ENCODE results near the gene INHA. TPM values are rescaled to one million over a fixed set of nuclear protein-coding genes. Genes with fewer than 3 reads are reported as not detected.

Gene INHA
- total and polyA plus RNA-seq, 4 donors, result 0.03 to 0.15 (median 0.11) TPM

DNA sequence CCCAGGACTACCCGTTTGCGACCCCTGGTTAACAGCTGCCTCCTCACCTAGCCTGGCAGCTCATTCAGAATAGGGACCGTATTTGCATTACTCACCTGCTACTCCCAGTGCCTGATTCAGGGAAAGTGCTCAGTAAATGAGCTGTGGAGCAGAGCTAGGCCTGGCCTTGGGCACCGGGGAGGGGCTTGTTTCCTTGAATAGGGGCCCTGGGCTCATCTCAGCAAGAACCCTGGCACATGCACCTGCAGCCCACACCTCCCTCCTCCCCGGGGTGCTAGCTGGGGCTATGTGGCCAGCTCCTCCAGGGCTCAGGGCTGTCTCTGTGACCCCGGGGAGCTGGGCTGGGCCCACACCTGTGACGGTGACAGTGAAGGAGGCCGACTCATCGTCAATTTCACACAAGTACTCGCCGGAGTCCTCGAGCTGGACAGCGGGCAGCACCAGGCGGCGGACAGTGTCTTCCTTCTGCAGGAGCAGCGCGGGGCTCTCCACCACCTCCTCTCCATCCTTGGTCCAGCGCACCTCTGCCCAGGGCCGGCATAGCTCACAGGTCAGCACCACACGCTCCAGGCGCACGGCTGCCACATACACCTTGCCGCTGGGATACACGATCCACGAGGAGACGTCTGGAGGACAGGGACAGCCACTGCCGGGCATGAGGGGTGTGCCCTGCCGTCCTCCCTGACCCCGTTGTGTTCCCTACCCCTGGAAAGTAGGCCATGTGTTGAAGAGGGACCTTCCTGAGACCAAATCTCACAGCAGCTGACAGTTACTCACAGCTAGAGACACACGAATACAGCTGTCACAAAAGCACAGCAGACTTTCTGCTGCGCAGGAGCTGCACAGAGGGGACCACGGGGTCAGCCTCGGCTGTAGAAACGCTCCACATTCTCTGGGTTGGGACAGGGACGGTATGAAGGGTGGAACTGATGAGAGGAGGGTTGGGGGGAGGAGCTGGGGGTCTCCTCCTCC lies 9.8 kb upstream of the INHA start:
- H3K9me3 ChIP-seq (ENCODE audit: control insufficient read depth in 4 of 4, low read length in 3 of 4), result no peaks in the 10 kb centered on the region
- peaks cover 0 to 6% (median 2%) of the 10 kb centered on the region in 4 donors for H3K36me3 ChIP-seq (ENCODE audit: control insufficient read depth in 4 of 4, insufficient read depth in 3 of 4, low read depth in 1 of 4, low read length in 3 of 4)
- H3K4me1 ChIP-seq (ENCODE audit: control insufficient read depth in 4 of 4, insufficient read depth in 4 of 4, low read length in 3 of 4), result no peaks in the 10 kb centered on the region
- H3K9ac ChIP-seq (ENCODE audit: low read depth in 1 of 2, low read length in 2 of 2), result no peak overlapping the region
- H3K27me3 ChIP-seq (ENCODE audit: control insufficient read depth in 4 of 4, insufficient read depth in 4 of 4, low read length in 3 of 4), result no peaks in the 10 kb centered on the region
- DNase-seq (ENCODE audit: low spot score), result no peak
- H3K27ac ChIP-seq (ENCODE audit: low read depth in 1 of 2, low read length in 2 of 2), result no peak overlapping the region
- 89% methylated on average over 35 of the region's 35 CpGs for WGBS
- no peak overlapping the region for H3K4me3 ChIP-seq (ENCODE audit: low read depth in 1 of 3, low read length in 3 of 3)
- no peak for TF ChIP-seq HNF4A (conservative IDR thresholded peaks at IDR 0.05)

DNA sequence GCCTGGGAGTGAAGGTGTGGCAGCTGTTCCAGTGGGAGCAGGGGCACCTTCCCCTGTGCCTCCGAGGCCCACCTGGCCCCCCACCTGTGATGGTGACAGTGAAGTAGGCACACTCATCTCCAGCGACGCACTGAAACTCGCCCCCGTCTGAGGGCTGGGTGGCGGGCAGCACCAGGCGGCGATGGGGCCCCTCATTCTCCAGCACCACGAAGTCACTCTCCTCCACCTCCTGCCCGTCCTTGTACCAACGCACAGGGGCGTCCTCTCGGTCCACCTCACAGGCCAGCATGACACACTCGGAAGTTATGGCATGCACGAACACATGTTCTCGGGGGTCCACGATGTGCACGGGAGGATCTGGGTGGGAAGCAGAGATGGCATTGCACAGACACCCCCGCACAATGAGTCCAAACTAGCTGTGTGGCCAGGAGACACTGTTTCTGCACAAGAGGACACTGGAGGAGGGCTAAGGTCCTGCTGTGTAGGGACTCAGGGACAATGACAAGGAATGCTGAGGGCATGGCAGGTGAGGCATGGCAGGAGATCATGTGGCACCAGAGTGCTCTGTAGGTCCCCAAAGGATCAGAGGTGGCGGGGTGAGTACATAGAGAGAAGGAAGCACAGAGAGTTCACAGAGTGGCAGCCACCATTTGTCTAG lies 8.7 kb upstream of the INHA start:
- H3K9me3 ChIP-seq (ENCODE audit: control insufficient read depth in 4 of 4, low read length in 3 of 4), result no peaks in the 10 kb centered on the region
- peaks cover 0 to 6% (median 2%) of the 10 kb centered on the region in 4 donors for H3K36me3 ChIP-seq (ENCODE audit: control insufficient read depth in 4 of 4, insufficient read depth in 3 of 4, low read depth in 1 of 4, low read length in 3 of 4)
- no peak overlapping the region for H3K9ac ChIP-seq (ENCODE audit: low read depth in 1 of 2, low read length in 2 of 2)
- H3K27ac ChIP-seq (ENCODE audit: low read depth in 1 of 2, low read length in 2 of 2), result no peak overlapping the region
- no peaks in the 10 kb centered on the region for H3K27me3 ChIP-seq (ENCODE audit: control insufficient read depth in 4 of 4, insufficient read depth in 4 of 4, low read length in 3 of 4)
- H3K4me1 ChIP-seq (ENCODE audit: control insufficient read depth in 4 of 4, insufficient read depth in 4 of 4, low read length in 3 of 4), result no peaks in the 10 kb centered on the region
- no peak overlapping the region for H3K4me3 ChIP-seq (ENCODE audit: low read depth in 1 of 3, low read length in 3 of 3)
- WGBS, result 95% methylated on average over 20 of the region's 20 CpGs
- no peak for DNase-seq (ENCODE audit: low spot score)
- TF ChIP-seq HNF4G (IDR thresholded peaks at IDR 0.05), result no peak
- TF ChIP-seq HNF4A (conservative IDR thresholded peaks at IDR 0.05), result no peak
- no peak for TF ChIP-seq REST (IDR thresholded peaks at IDR 0.05)
- no peak for TF ChIP-seq RAD21 (IDR thresholded peaks at IDR 0.05)
- TF ChIP-seq YY1 (IDR thresholded peaks at IDR 0.05), result no peak
- no peak for TF ChIP-seq FOXA2 (IDR thresholded peaks at IDR 0.05)
- no peak for TF ChIP-seq SP1 (IDR thresholded peaks at IDR 0.05)
- no peak for TF ChIP-seq FOXA1 (IDR thresholded peaks at IDR 0.05)
- TF ChIP-seq JUND (IDR thresholded peaks at IDR 0.05), result no peak
- no peak for TF ChIP-seq NR2F2 (IDR thresholded peaks at IDR 0.05)
- no peak for TF ChIP-seq TAF1 (conservative IDR thresholded peaks at IDR 0.05)

DNA sequence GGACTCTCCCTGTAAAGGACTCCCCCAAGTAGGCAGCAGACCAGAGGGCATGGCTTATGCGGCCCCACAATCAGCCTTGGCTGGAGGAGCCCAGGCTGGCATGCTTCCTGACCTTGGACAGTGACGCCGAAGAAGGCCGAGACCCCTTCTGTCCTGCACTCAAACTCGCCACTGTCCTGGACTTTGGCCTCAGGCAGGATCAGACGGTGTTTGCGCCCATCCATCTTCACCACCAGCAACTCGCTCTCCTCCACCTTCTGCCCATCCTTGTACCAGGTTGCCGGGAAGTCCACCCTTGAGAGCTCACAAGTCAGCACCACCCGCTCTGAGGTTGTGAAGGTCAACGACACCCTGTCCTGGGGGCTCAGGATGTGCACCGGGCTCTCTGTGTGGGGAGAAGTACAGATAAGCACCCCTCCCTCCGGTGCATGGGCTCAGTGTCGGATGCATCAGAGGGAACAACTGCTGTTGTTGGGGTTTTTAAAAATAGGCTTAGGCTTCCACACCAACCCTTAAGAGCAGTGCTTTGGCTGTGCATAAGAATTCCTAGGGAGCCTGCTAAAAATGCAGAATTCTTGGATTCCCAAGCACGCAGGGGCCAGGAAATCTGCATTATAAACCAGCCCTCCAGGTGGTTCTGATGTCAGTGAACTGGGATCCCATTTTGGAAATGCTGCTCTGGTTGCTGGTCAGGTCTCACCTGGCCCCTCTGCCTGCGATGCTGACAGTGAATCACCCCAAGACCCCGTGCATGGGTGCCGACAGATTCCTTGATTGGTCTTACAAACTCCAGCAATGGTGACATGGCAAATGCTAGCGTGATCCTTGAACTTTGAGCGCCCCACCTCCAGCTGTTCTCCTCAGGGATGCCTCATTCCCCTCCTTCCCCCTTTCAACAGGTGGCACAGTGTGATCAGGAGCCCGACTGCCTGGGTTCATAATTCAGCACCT lies 6.7 kb upstream of the INHA start:
- TF ChIP-seq FOXA1 (IDR thresholded peaks at IDR 0.05) (no peak), NR2F2 (IDR thresholded peaks at IDR 0.05) (no peak), TAF1 (conservative IDR thresholded peaks at IDR 0.05) (no peak), EGR1 (IDR thresholded peaks at IDR 0.05; ENCODE audit: low read depth in 2 of 2) (no peak)
- TF ChIP-seq, protein P1, sequence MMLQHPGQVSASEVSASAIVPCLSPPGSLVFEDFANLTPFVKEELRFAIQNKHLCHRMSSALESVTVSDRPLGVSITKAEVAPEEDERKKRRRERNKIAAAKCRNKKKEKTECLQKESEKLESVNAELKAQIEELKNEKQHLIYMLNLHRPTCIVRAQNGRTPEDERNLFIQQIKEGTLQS (IDR thresholded peaks at IDR 0.05), result no peak
- TF ChIP-seq, protein P2, sequence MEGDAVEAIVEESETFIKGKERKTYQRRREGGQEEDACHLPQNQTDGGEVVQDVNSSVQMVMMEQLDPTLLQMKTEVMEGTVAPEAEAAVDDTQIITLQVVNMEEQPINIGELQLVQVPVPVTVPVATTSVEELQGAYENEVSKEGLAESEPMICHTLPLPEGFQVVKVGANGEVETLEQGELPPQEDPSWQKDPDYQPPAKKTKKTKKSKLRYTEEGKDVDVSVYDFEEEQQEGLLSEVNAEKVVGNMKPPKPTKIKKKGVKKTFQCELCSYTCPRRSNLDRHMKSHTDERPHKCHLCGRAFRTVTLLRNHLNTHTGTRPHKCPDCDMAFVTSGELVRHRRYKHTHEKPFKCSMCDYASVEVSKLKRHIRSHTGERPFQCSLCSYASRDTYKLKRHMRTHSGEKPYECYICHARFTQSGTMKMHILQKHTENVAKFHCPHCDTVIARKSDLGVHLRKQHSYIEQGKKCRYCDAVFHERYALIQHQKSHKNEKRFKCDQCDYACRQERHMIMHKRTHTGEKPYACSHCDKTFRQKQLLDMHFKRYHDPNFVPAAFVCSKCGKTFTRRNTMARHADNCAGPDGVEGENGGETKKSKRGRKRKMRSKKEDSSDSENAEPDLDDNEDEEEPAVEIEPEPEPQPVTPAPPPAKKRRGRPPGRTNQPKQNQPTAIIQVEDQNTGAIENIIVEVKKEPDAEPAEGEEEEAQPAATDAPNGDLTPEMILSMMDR (IDR thresholded peaks at IDR 0.05; ENCODE audit: low read depth, low read length, missing input control), result no peak

More for the DNA sequence above, 6.7 kb upstream of the INHA start:
- H3K9ac ChIP-seq (ENCODE audit: low read depth in 1 of 2, low read length in 2 of 2), result no peak overlapping the region
- no peaks in the 10 kb centered on the region for H3K9me3 ChIP-seq (ENCODE audit: control insufficient read depth in 4 of 4, low read length in 3 of 4)
- peaks cover 0 to 7% (median 2%) of the 10 kb centered on the region in 4 donors for H3K4me1 ChIP-seq (ENCODE audit: control insufficient read depth in 4 of 4, insufficient read depth in 4 of 4, low read length in 3 of 4)
- no peak overlapping the region for H3K27ac ChIP-seq (ENCODE audit: low read depth in 1 of 2, low read length in 2 of 2)
- 91% methylated on average over 21 of the region's 21 CpGs for WGBS
- no peak overlapping the region for H3K4me3 ChIP-seq (ENCODE audit: low read depth in 1 of 3, low read length in 3 of 3)
- DNase-seq (ENCODE audit: low spot score), result no peak
- no peaks in the 10 kb centered on the region for H3K27me3 ChIP-seq (ENCODE audit: control insufficient read depth in 4 of 4, insufficient read depth in 4 of 4, low read length in 3 of 4)
- H3K36me3 ChIP-seq (ENCODE audit: control insufficient read depth in 4 of 4, insufficient read depth in 3 of 4, low read depth in 1 of 4, low read length in 3 of 4), result peaks cover 0 to 6% (median 4%) of the 10 kb centered on the region in 4 donors
